ENCODE data around the gene PAPPA. TPM values are rescaled to one million over a fixed set of nuclear protein-coding genes. Genes with fewer than 3 reads are reported as not detected.

Gene PAPPA
- total RNA-seq, 4 donors from 2014 or later: 1.0 to 5.0 (median 2.8) TPM

GRCh38 chr9:116337015-116337414 lies 183.4 kb downstream of the PAPPA start:
- H3K27me3 ChIP-seq: no peaks in the 10 kb centered on the region

GRCh38 chr9:116340270-116340669 lies 186.7 kb downstream of the PAPPA start:
- intact Hi-C loops (cut with DNase I): no loop called here
- Histone ChIP-seq H3K36me3 (no peaks in the 10 kb centered on the region), H3K9me3 (no peaks in the 10 kb centered on the region), H3K27ac (no peak overlapping the region), H3K27me3 (no peaks in the 10 kb centered on the region), H3K4me1 (peaks cover 0 to 9% of the 10 kb centered on the region in 2 donors), H3K4me3 (replicated peaks in 1 of 3) (no peak overlapping the region)
- no peak for TF ChIP-seq POLR2A (IDR thresholded peaks at IDR 0.05)
- TF ChIP-seq, protein P1, sequence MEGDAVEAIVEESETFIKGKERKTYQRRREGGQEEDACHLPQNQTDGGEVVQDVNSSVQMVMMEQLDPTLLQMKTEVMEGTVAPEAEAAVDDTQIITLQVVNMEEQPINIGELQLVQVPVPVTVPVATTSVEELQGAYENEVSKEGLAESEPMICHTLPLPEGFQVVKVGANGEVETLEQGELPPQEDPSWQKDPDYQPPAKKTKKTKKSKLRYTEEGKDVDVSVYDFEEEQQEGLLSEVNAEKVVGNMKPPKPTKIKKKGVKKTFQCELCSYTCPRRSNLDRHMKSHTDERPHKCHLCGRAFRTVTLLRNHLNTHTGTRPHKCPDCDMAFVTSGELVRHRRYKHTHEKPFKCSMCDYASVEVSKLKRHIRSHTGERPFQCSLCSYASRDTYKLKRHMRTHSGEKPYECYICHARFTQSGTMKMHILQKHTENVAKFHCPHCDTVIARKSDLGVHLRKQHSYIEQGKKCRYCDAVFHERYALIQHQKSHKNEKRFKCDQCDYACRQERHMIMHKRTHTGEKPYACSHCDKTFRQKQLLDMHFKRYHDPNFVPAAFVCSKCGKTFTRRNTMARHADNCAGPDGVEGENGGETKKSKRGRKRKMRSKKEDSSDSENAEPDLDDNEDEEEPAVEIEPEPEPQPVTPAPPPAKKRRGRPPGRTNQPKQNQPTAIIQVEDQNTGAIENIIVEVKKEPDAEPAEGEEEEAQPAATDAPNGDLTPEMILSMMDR (IDR thresholded peaks at IDR 0.05): no peak
- 72 to 75% methylated on average over 1 of the region's 1 CpG for WGBS, 2 donors
- no peak for DNase-seq

More at GRCh38 chr9:116337015-116337414, 183.4 kb downstream of the PAPPA start:
- DNase-seq: no peak
- peaks cover 0 to 12% of the 10 kb centered on the region in 2 donors for H3K4me1 ChIP-seq
- TF ChIP-seq, protein P1 (IDR thresholded peaks at IDR 0.05): no peak
- no peak for TF ChIP-seq POLR2A (IDR thresholded peaks at IDR 0.05)
- intact Hi-C loops (cut with DNase I): no loop called here
- H3K4me3 ChIP-seq (replicated peaks in 1 of 3): no peak overlapping the region
- no peaks in the 10 kb centered on the region for H3K36me3 ChIP-seq
- H3K27ac ChIP-seq: no peak overlapping the region
- no peaks in the 10 kb centered on the region for H3K9me3 ChIP-seq
- 15 to 16% methylated on average over 2 of the region's 2 CpGs for WGBS, 2 donors

DNA sequence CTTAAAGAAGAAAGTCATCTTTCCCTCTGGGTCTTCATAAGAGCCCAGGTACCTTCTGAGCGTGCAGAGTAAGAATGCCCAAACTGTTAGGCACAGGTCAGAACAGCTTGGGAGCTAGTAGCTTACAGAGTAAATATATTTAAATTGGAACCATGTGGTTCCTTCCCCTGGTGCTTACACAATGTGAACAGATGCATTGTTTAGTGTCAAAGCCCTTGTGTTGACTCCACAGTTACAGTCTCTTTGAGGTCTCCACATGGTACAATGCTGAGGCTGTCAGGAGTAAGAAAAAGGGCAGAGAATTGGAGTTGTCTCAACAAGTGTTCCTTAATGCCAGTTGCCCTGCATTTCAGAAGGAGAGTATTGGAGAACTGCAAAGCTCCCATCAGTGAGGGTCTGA lies 188.5 kb downstream of the PAPPA start:
- DNase-seq: no peak
- TF ChIP-seq POLR2A (IDR thresholded peaks at IDR 0.05): no peak
- TF ChIP-seq, protein P1 (IDR thresholded peaks at IDR 0.05): no peak
- Histone ChIP-seq H3K4me3 (replicated peaks in 1 of 3) (no peak overlapping the region), H3K27me3 (no peaks in the 10 kb centered on the region), H3K4me1 (peaks cover 0 to 14% of the 10 kb centered on the region in 2 donors), H3K9me3 (no peaks in the 10 kb centered on the region), H3K27ac (no peak overlapping the region), H3K36me3 (no peaks in the 10 kb centered on the region)
- intact Hi-C loops (cut with DNase I): no loop called here
- 92 to 100% methylated on average over 1 of the region's 1 CpG for WGBS, 2 donors

DNA sequence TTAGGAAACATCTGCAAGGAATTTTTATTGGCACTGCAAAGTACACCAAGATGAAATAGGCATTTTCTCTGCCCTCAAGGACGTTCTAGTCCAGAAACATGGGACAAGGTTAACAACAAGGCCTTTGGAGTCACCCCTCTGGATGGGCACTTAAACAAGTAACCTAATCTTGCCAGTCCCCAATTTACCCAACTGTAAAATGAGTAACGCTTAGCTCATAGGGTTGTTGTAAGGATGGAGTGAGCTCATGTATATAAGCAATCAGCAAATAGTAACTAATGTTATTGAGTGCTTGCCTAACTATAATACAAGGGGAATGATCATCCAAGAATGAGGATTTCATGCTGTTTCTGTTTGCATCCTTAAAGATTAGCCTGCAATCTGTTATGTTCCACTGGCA lies 189.3 kb downstream of the PAPPA start:
- H3K27ac ChIP-seq: no peak overlapping the region
- no peak overlapping the region for H3K4me3 ChIP-seq (replicated peaks in 1 of 3)
- peaks cover 0 to 10% of the 10 kb centered on the region in 2 donors for H3K4me1 ChIP-seq
- intact Hi-C loops (cut with DNase I): no loop called here
- no peaks in the 10 kb centered on the region for H3K9me3 ChIP-seq
- WGBS, 2 donors: 79 to 88% methylated on average over 2 of the region's 2 CpGs
- no peak for TF ChIP-seq POLR2A (IDR thresholded peaks at IDR 0.05)
- TF ChIP-seq, protein P1 (IDR thresholded peaks at IDR 0.05): no peak
- no peaks in the 10 kb centered on the region for H3K36me3 ChIP-seq
- no peaks in the 10 kb centered on the region for H3K27me3 ChIP-seq
- DNase-seq: no peak

DNA sequence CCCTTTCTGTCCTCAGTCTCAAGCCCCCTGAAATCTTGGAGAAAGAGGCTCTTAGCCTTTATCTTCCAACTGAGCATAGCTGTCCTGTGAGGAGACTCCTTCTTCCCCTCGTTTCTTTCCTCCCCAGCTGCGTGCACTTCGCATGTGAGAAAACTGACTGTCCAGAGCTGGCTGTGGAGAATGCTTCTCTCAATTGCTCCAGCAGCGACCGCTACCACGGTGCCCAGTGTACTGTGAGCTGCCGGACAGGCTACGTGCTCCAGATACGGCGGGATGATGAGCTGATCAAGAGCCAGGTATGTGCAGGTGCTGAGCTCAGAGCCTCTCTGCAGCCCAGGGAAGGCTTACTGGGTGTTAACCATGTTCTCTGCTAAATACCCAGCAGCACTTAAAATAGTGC lies 190.8 kb downstream of the PAPPA start:
- no peaks in the 10 kb centered on the region for H3K27me3 ChIP-seq
- WGBS, 2 donors: 80 to 83% methylated on average over 10 of the region's 10 CpGs

More for the DNA sequence above, 190.8 kb downstream of the PAPPA start:
- TF ChIP-seq, protein P1 (IDR thresholded peaks at IDR 0.05): no peak
- no peak for TF ChIP-seq POLR2A (IDR thresholded peaks at IDR 0.05)
- no peaks in the 10 kb centered on the region for H3K36me3 ChIP-seq
- no peak for DNase-seq
- no peaks in the 10 kb centered on the region for H3K9me3 ChIP-seq
- intact Hi-C loops (cut with DNase I): no loop called here
- H3K4me3 ChIP-seq (replicated peaks in 1 of 3): no peak overlapping the region
- H3K4me1 ChIP-seq: peaks cover 0 to 10% of the 10 kb centered on the region in 2 donors
- H3K27ac ChIP-seq: no peak overlapping the region
